CD4-positive, alpha-beta T cell (primary cell): ENCODE measurements around the gene SIX5. TPM values are rescaled to one million over a fixed set of nuclear protein-coding genes. Genes with fewer than 3 reads are reported as not detected.
"Not testable (repeated sequence)": the region's sequence is repeated elsewhere in the genome, so short reads cannot be mapped to it uniquely, and the experiment has no call there.

Source experiments
- ATAC-seq: fragments of 200-7000 bp; cut with Tn5 transposase; one replicate; pipeline ENCODE4 v1.10.0; 2022; ENCODE audit warnings: mild to moderate bottlenecking; ENCODE audit not compliant: poor library complexity
- CTCF ChIA-PET: fragments of 350-600 bp; sonication (Branson Sonifier 250); formaldehyde crosslinking; loops from one replicate; lab custom pipeline; 2021; ENCODE audit warnings: antibody characterized with exemption, inconsistent platforms; lab: Charles Lee
- POLR2A ChIA-PET: fragments of 350-600 bp; sonication (Branson Sonifier 250); formaldehyde crosslinking; loops from one replicate; lab custom pipeline; 2021; ENCODE audit warnings: antibody characterized with exemption, inconsistent platforms; lab: Charles Lee
- DNase-seq, 14 experiments: peaks; one replicate each; pipeline ENCODE4 v3.0.0-alpha.2; 2013 to 2020; ENCODE audit warnings: mixed read lengths in 2 of 14
- H3K27ac ChIP-seq, 2 donors: one replicate each; pipeline versions ENCODE4 v1.5.1 to v1.7.0; 2013; ENCODE audit warnings: low read length in 2 of 2, low read depth in 1 of 2, mild to moderate bottlenecking in 1 of 2
- H3K27me3 ChIP-seq, 2 experiments: 1 replicate in 1 of 2; 2 replicates in 1 of 2; pipeline versions ENCODE4 v1.6.1 to v1.7.0; 2013; ENCODE audit warnings: low read length in 2 of 2, control low read depth in 1 of 2, mild to moderate bottlenecking in 1 of 2, moderate library complexity in 1 of 2; ENCODE audit not compliant: insufficient read depth in 2 of 2, control insufficient read depth in 1 of 2
- H3K36me3 ChIP-seq: one replicate; pipeline ENCODE4 v1.6.1; 2013; ENCODE audit warnings: low read length, control low read depth; ENCODE audit not compliant: insufficient read depth
- H3K4me1 ChIP-seq: one replicate; pipeline ENCODE4 v1.6.1; 2013; ENCODE audit warnings: low read length, control low read depth; ENCODE audit not compliant: insufficient read depth
- H3K4me3 ChIP-seq: one replicate; pipeline ENCODE4 v1.5.1; 2013; ENCODE audit warnings: mild to moderate bottlenecking, low read length, moderate library complexity
- H3K9me3 ChIP-seq, 2 experiments: 1 replicate in 1 of 2; 2 replicates in 1 of 2; pipeline versions ENCODE4 v1.6.1 to v1.7.0; 2013; ENCODE audit warnings: low read length in 2 of 2, mild to moderate bottlenecking in 2 of 2, control low read depth in 1 of 2, moderate library complexity in 1 of 2; ENCODE audit not compliant: control insufficient read depth in 1 of 2, insufficient read depth in 1 of 2
- H3K27ac Mint-ChIP-seq: one replicate; pipeline ENCODE4 v1.8.0; 2020; ENCODE audit warnings: mixed read lengths
- H3K27me3 Mint-ChIP-seq: one replicate; pipeline ENCODE4 v1.8.0; 2021; ENCODE audit warnings: mixed read lengths
- H3K36me3 Mint-ChIP-seq: one replicate; pipeline ENCODE4 v1.8.0; 2021; ENCODE audit warnings: low read depth, mixed read lengths
- H3K4me1 Mint-ChIP-seq: one replicate; pipeline ENCODE4 v1.8.0; 2021; ENCODE audit warnings: low read depth, mixed read lengths
- H3K4me3 Mint-ChIP-seq: one replicate; pipeline ENCODE4 v1.8.0; 2020; ENCODE audit warnings: mild to moderate bottlenecking, mixed read lengths
- H3K9me3 Mint-ChIP-seq: one replicate; pipeline ENCODE4 v1.8.0; 2020; ENCODE audit warnings: mixed read lengths
- intact Hi-C, 2 experiments: fragments of 100-400 bp; cut with DNase I in 1 of 2; cut with micrococcal nuclease in 1 of 2; formaldehyde crosslinking; loops; one replicate each; pipeline versions ENCODE4 v1.15.1 to v1.9.0; 2023 to 2025; cut with DNase I, micrococcal nuclease
- total RNA-seq, 174 experiments: library from RNA in 2 of 174; stranded (reverse) in 2 of 174; gene quantifications; one replicate each; pipeline ENCODE4 v1.2.3 and lab custom pipeline; 2021 to 2026
- TF ChIP-seq, protein P1 (sequence below): fragments of 200-600 bp; IDR thresholded peaks from one replicate; pipeline ENCODE4 v1.8.0; 2022; ENCODE audit warnings: antibody characterized with exemption, mild to moderate bottlenecking

The SIX5 gene
- total RNA-seq, 2 experiments from 2014 or later = 0.58 to 0.59 TPM

DNA sequence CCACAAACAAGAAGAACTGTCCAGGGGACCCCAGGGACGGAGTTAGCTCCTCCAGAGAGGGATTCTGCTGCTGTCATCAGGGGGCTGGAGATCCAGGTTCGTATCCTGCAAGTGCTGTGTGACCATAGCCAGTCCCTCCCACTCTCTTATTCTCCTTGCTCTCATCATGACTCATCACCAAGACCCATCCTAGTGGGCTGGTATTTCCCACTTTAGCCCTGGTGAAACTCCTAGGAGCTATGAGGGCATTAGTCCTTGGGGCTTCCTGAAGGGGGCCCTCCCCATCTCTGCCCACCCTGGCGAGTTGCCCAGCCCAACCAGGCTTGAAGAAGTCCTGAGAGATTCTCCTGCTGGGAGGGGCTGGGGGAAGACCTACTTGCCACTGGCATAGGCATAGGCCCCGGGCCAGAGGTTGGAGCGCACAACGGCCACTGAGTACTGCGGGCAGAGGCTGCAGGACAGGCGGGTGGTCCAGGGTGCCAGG, 31.1 kb upstream of the SIX5 start:
- H3K27me3 Mint-ChIP-seq = peaks cover 32% of the 10 kb centered on the region
- no peaks in the 10 kb centered on the region for H3K9me3 Mint-ChIP-seq
- Histone ChIP-seq H3K36me3 (no peaks in the 10 kb centered on the region), H3K27me3 (peaks cover 21 to 23% of the 10 kb centered on the region in 2 experiments), H3K4me1 (peaks cover 7% of the 10 kb centered on the region), H3K4me3 (no peak overlapping the region), H3K9me3 (no peaks in the 10 kb centered on the region), H3K27ac (no peak overlapping the region)
- no peak overlapping the region for H3K4me3 Mint-ChIP-seq
- TF ChIP-seq, protein P1, sequence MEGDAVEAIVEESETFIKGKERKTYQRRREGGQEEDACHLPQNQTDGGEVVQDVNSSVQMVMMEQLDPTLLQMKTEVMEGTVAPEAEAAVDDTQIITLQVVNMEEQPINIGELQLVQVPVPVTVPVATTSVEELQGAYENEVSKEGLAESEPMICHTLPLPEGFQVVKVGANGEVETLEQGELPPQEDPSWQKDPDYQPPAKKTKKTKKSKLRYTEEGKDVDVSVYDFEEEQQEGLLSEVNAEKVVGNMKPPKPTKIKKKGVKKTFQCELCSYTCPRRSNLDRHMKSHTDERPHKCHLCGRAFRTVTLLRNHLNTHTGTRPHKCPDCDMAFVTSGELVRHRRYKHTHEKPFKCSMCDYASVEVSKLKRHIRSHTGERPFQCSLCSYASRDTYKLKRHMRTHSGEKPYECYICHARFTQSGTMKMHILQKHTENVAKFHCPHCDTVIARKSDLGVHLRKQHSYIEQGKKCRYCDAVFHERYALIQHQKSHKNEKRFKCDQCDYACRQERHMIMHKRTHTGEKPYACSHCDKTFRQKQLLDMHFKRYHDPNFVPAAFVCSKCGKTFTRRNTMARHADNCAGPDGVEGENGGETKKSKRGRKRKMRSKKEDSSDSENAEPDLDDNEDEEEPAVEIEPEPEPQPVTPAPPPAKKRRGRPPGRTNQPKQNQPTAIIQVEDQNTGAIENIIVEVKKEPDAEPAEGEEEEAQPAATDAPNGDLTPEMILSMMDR = no peak
- ChIA-PET CTCF (interaction anchor here (1.7 to 7.0 kb wide), 5 partner anchors 17 to 107 kb away, joined by 5 to 172 read pairs (median 10); partner anchors contain the start of genes FBXO46, QPCTL and SIX5), POLR2A (interaction anchor here (1.3 to 3.6 kb wide), 2 partner anchors 30 to 85 kb away, joined by 3 to 52 read pairs; partner anchors contain the start of gene SIX5)
- DNase-seq (peak in 1 of 14 experiments; percentile 23), ATAC-seq (no peak)
- H3K4me1 Mint-ChIP-seq = peaks cover 5% of the 10 kb centered on the region
- H3K36me3 Mint-ChIP-seq = no peaks in the 10 kb centered on the region
- no peak overlapping the region for H3K27ac Mint-ChIP-seq
- intact Hi-C loops = no loop called here

DNA sequence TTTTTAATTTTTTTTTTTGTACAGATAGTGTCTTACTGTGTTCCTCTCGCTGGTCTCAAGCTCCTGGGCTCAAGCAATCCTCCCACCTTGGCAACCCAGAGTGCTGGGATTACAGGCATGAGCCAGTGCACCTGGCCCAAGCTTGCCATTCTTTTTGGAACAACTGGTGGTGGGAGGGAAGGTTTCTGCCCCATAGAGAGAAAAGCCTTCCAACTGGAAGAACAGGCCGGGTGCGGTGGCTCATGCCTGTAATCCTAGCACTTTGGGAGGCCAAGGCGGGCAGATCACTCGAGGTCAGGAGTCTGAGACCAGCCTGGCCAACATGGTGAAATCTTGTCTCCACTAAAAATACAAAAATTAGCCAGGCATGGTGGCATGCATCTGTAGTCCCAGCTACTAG, 30.5 kb upstream of the SIX5 start:
- H3K27me3 Mint-ChIP-seq = peaks cover 38% of the 10 kb centered on the region
- intact Hi-C loops = loop anchor here (1.0 to 10.0 kb wide), 2 partner anchors 29 to 195 kb away; partner anchors contain the start of gene CCDC61 (in 1 of the 2)
- CTCF ChIA-PET = interaction anchor here (0.6 to 7.0 kb wide), 8 partner anchors 9 to 106 kb away, joined by 3 to 172 read pairs (median 7); partner anchors contain the start of genes FBXO46, QPCTL and SIX5
- H3K4me1 ChIP-seq, H3K4me1 Mint-ChIP-seq, H3K36me3 Mint-ChIP-seq, H3K27ac ChIP-seq, H3K27ac Mint-ChIP-seq, H3K9me3 ChIP-seq, ATAC-seq, DNase-seq, H3K36me3 ChIP-seq, H3K4me3 ChIP-seq, H3K4me3 Mint-ChIP-seq, H3K9me3 Mint-ChIP-seq: not testable (repeated sequence)
- POLR2A ChIA-PET = interaction anchor here (0.9 to 3.6 kb wide), 5 partner anchors 20 to 86 kb away, joined by 3 to 52 read pairs (median 3); partner anchors contain the start of gene SIX5
- H3K27me3 ChIP-seq = peaks cover 26 to 28% of the 10 kb centered on the region in 2 experiments

DNA sequence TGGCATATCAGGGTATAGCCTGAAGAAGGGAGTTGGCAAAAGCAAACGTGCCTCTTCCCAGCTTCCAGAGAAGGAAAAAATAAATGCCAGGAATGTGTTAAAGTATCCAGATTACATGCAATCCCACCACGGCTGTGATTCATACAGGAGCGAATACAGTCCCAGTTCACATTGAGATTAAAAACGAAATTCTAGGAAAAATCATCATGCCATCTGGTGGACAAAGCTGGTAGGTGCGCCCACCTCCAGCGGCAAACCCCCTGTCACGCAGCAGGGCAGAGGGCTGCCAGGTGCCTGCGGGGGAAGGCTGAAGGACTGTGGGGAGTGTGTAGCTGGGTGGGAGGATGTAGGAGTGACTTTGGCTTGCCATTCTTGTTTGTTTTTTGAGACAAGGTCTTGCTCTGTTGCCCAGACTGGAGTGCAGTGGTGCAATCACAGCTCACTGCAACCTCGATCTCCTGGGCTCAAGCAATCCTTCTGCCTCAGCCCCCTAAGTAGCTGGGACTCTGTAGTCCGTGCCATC, 30.0 kb upstream of the SIX5 start:
- no peak overlapping the region for H3K4me3 Mint-ChIP-seq
- intact Hi-C loops = loop anchor here (1.0 to 10.0 kb wide), 2 partner anchors 29 to 196 kb away; partner anchors contain the start of gene CCDC61 (in 1 of the 2)
- CTCF ChIA-PET = interaction anchor here (0.6 to 7.0 kb wide), 9 partner anchors 9 to 371 kb away, joined by 3 to 172 read pairs (median 5); partner anchors contain the start of genes FBXO46, QPCTL and SIX5
- H3K36me3 Mint-ChIP-seq = no peaks in the 10 kb centered on the region
- DNase-seq (peak in 13 of 14 experiments; percentile 33 to 82 (median 52)), ATAC-seq (peak; percentile 96)
- H3K4me1 Mint-ChIP-seq = peaks cover 11% of the 10 kb centered on the region
- TF ChIP-seq, protein P1 = peak; percentile 91
- peaks cover 39% of the 10 kb centered on the region for H3K27me3 Mint-ChIP-seq
- Histone ChIP-seq H3K4me3 (no peak overlapping the region), H3K27me3 (peaks cover 28 to 33% of the 10 kb centered on the region in 2 experiments), H3K9me3 (no peaks in the 10 kb centered on the region), H3K36me3 (no peaks in the 10 kb centered on the region), H3K4me1 (peaks cover 7% of the 10 kb centered on the region), H3K27ac (no peak overlapping the region)
- no peak overlapping the region for H3K27ac Mint-ChIP-seq
- no peaks in the 10 kb centered on the region for H3K9me3 Mint-ChIP-seq
- POLR2A ChIA-PET = interaction anchor here (0.9 to 3.6 kb wide), 5 partner anchors 20 to 86 kb away, joined by 3 to 52 read pairs (median 3); partner anchors contain the start of gene SIX5
